HEK293 (cell line): Measurements from ENCODE around the gene LAMA5.

ENCODE experiments used
- CTCF ChIA-PET: fragments of 350-600 bp; formaldehyde crosslinking; extraction: SDS; loops from one replicate; lab custom pipeline; 2021; ENCODE audit warnings: antibody characterized with exemption; lab: Yijun Ruan, JAX
- POLR2A ChIA-PET: fragments of 300-600 bp; formaldehyde crosslinking; extraction: SDS; loops from one replicate; lab custom pipeline; 2020; ENCODE audit warnings: antibody characterized with exemption, inconsistent platforms; lab: Yijun Ruan, JAX
- H3K27ac ChIP-seq: fragments of 200-500 bp; sonication (Bioruptor generic); 2 replicates; pipeline ENCODE4 v1.5.1; 2014; ENCODE audit warnings: low read depth, low read length, control low read depth, inconsistent platforms; ENCODE audit errors: extremely low read depth
- H3K36me3 ChIP-seq, 2 experiments: fragments of 200-500 bp in 1 of 2; sonication (Bioruptor generic) in 1 of 2; 1 replicate in 1 of 2; 2 replicates in 1 of 2; pipeline ENCODE4 v1.5.1; 2014 to 2017; ENCODE audit warnings: inconsistent platforms in 2 of 2, low read length in 2 of 2; ENCODE audit not compliant: control insufficient read depth in 2 of 2, insufficient read depth in 1 of 2
- H3K4me1 ChIP-seq: fragments of 200-500 bp; sonication (Bioruptor generic); 2 replicates; pipeline ENCODE4 v1.5.1; 2014; ENCODE audit warnings: mild to moderate bottlenecking, low read length, inconsistent platforms; ENCODE audit not compliant: control insufficient read depth, insufficient read depth
- H3K4me3 ChIP-seq: 2 replicates; pipeline ENCODE4 v1.5.1; 2011; ENCODE audit warnings: low read depth, mild to moderate bottlenecking, control low read depth, low read length, moderate library complexity
- H3K9me3 ChIP-seq: fragments of 200-500 bp; sonication (Bioruptor generic); 2 replicates; pipeline ENCODE4 v1.5.1; 2014; ENCODE audit warnings: low read depth, low read length, inconsistent platforms; ENCODE audit not compliant: control insufficient read depth, insufficient read depth
- BCL11A ChIP-seq: fragments of 450-650 bp; formaldehyde crosslinking; IDR thresholded peaks from 2 replicates; pipeline ENCODE4 v1.5.1; 2016; ENCODE audit warnings: low read depth, missing biosample characterization, missing genetic modification characterization
- GLI4 ChIP-seq: fragments of 450-650 bp; formaldehyde crosslinking; IDR thresholded peaks from 2 replicates; pipeline ENCODE4 v1.5.1; 2016; ENCODE audit warnings: missing biosample characterization, missing genetic modification characterization
- GLIS1 ChIP-seq: fragments of 450-650 bp; formaldehyde crosslinking; IDR thresholded peaks from 2 replicates; pipeline ENCODE4 v1.5.1; 2016; ENCODE audit warnings: missing biosample characterization, missing genetic modification characterization
- GLIS2 ChIP-seq: fragments of 450-650 bp; formaldehyde crosslinking; IDR thresholded peaks from 2 replicates; pipeline ENCODE4 v1.5.1; 2016; ENCODE audit warnings: missing biosample characterization, missing genetic modification characterization
- KLF1 ChIP-seq: fragments of 450-650 bp; formaldehyde crosslinking; IDR thresholded peaks from 2 replicates; pipeline ENCODE4 v1.5.1; 2016; ENCODE audit warnings: missing biosample characterization, missing genetic modification characterization
- KLF8 ChIP-seq: fragments of 450-650 bp; formaldehyde crosslinking; IDR thresholded peaks from 2 replicates; pipeline ENCODE4 v1.5.1; 2016; ENCODE audit warnings: missing biosample characterization, missing genetic modification characterization
- SP2 ChIP-seq: fragments of 450-650 bp; formaldehyde crosslinking; IDR thresholded peaks from 2 replicates; pipeline ENCODE4 v1.5.1; 2016; ENCODE audit warnings: missing biosample characterization, missing genetic modification characterization
- SP7 ChIP-seq: fragments of 450-650 bp; formaldehyde crosslinking; IDR thresholded peaks from 2 replicates; pipeline ENCODE4 v1.5.1; 2016; ENCODE audit warnings: missing biosample characterization, missing genetic modification characterization
- ZBTB1 ChIP-seq: fragments of 450-650 bp; formaldehyde crosslinking; IDR thresholded peaks from 2 replicates; pipeline ENCODE4 v1.5.1; 2016; ENCODE audit warnings: missing biosample characterization, missing genetic modification characterization
- ZBTB20 ChIP-seq: fragments of 450-650 bp; formaldehyde crosslinking; IDR thresholded peaks from 2 replicates; pipeline ENCODE4 v1.5.1; 2016; ENCODE audit warnings: missing biosample characterization, missing genetic modification characterization
- ZBTB7A ChIP-seq: fragments of 450-650 bp; formaldehyde crosslinking; IDR thresholded peaks from 2 replicates; pipeline ENCODE4 v1.5.1; 2016; ENCODE audit warnings: low read depth, missing biosample characterization, missing genetic modification characterization
- ZBTB8A ChIP-seq: fragments of 450-650 bp; formaldehyde crosslinking; IDR thresholded peaks from 2 replicates; pipeline ENCODE4 v1.5.1; 2016; ENCODE audit warnings: missing biosample characterization, missing genetic modification characterization
- ZEB2 ChIP-seq: fragments of 450-650 bp; formaldehyde crosslinking; IDR thresholded peaks from 2 replicates; pipeline ENCODE4 v1.5.1; 2016; ENCODE audit warnings: missing biosample characterization, missing genetic modification characterization
- ZFP69B ChIP-seq: fragments of 450-650 bp; formaldehyde crosslinking; IDR thresholded peaks from 2 replicates; pipeline ENCODE4 v1.5.1; 2016; ENCODE audit warnings: missing biosample characterization, missing genetic modification characterization
- ZNF121 ChIP-seq: fragments of 450-650 bp; formaldehyde crosslinking; IDR thresholded peaks from 2 replicates; pipeline ENCODE4 v1.5.1; 2016; ENCODE audit warnings: missing biosample characterization, missing genetic modification characterization
- ZNF157 ChIP-seq: fragments of 450-650 bp; formaldehyde crosslinking; IDR thresholded peaks from 2 replicates; pipeline ENCODE4 v1.5.1; 2016; ENCODE audit warnings: missing biosample characterization, missing genetic modification characterization
- ZNF2 ChIP-seq: fragments of 450-650 bp; formaldehyde crosslinking; IDR thresholded peaks from 2 replicates; pipeline ENCODE4 v1.5.1; 2016; ENCODE audit warnings: missing biosample characterization, missing genetic modification characterization
- ZNF324 ChIP-seq: fragments of 450-650 bp; formaldehyde crosslinking; IDR thresholded peaks from 2 replicates; pipeline ENCODE4 v1.5.1; 2016; ENCODE audit warnings: missing biosample characterization, missing genetic modification characterization
- ZNF404 ChIP-seq: fragments of 450-650 bp; formaldehyde crosslinking; IDR thresholded peaks from 2 replicates; pipeline ENCODE4 v1.5.1; 2017; ENCODE audit warnings: missing biosample characterization, missing genetic modification characterization
- ZNF600 ChIP-seq: fragments of 450-650 bp; formaldehyde crosslinking; IDR thresholded peaks from 2 replicates; pipeline ENCODE4 v1.5.1; 2016; ENCODE audit warnings: missing biosample characterization, missing genetic modification characterization
- ZNF660 ChIP-seq: fragments of 450-650 bp; IDR thresholded peaks from 2 replicates; pipeline ENCODE4 v1.5.1; 2018; ENCODE audit warnings: missing biosample characterization, mild to moderate bottlenecking, missing genetic modification characterization
- TF ChIP-seq, protein P1 (sequence below): fragments of 450-650 bp; formaldehyde crosslinking; IDR thresholded peaks from 2 replicates; pipeline ENCODE4 v1.5.1; 2017; ENCODE audit warnings: missing biosample characterization, missing genetic modification characterization
- TF ChIP-seq, protein P2 (sequence below): fragments of 450-650 bp; formaldehyde crosslinking; IDR thresholded peaks from 2 replicates; pipeline ENCODE4 v1.5.1; 2017; ENCODE audit warnings: missing biosample characterization, missing genetic modification characterization
- TF ChIP-seq, protein P3 (sequence below): fragments of 450-650 bp; formaldehyde crosslinking; optimal IDR thresholded peaks from 2 replicates; pipeline ENCODE3; 2016; ENCODE audit warnings: missing biosample characterization, mild to moderate bottlenecking, missing genetic modification characterization
- TF ChIP-seq, protein P4 (sequence below): fragments of 450-650 bp; formaldehyde crosslinking; IDR thresholded peaks from 2 replicates; pipeline ENCODE4 v1.5.1; 2016; ENCODE audit warnings: missing biosample characterization, missing genetic modification characterization
- TF ChIP-seq, protein P5 (sequence below): fragments of 450-650 bp; formaldehyde crosslinking; IDR thresholded peaks from 2 replicates; pipeline ENCODE4 v1.5.1; 2016; ENCODE audit warnings: missing biosample characterization, missing genetic modification characterization

Gene LAMA5

DNA sequence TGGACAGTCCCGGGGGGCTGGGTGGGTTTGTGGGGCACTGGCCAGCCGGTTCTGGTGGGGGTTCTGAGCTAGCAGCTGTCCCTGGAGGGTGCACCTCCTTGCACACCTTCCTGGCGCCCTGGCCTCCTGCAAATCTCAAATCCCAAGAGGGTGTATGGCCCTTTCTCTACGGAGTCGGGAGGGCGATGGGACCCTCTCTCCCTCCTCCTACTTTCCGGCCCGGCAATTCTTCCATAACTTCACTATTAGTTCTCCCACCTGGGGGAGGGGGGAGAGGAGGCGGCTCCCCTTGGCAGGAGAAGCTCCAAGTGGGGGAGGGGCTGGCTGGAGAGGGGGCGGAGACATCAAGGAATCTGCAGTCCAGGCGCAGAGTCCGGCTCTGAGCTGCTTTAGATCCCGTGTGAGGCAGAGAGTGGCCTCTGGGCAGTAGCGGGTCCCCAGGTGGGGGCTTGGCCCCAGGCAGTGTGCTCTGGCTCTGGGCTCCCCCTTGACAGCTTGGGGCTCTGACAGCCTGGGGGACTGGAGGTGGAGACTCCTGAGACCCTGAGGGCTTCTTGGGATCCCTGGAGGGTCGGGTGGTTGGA lies 1.4 kb upstream of the LAMA5 start (continued):
- TF ChIP-seq, protein P1, sequence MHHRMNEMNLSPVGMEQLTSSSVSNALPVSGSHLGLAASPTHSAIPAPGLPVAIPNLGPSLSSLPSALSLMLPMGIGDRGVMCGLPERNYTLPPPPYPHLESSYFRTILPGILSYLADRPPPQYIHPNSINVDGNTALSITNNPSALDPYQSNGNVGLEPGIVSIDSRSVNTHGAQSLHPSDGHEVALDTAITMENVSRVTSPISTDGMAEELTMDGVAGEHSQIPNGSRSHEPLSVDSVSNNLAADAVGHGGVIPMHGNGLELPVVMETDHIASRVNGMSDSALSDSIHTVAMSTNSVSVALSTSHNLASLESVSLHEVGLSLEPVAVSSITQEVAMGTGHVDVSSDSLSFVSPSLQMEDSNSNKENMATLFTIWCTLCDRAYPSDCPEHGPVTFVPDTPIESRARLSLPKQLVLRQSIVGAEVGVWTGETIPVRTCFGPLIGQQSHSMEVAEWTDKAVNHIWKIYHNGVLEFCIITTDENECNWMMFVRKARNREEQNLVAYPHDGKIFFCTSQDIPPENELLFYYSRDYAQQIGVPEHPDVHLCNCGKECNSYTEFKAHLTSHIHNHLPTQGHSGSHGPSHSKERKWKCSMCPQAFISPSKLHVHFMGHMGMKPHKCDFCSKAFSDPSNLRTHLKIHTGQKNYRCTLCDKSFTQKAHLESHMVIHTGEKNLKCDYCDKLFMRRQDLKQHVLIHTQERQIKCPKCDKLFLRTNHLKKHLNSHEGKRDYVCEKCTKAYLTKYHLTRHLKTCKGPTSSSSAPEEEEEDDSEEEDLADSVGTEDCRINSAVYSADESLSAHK, result no peak
- TF ChIP-seq SP2 (tag by site-specific recombination) (peak; percentile 34), ZNF121 (tag by site-specific recombination) (no peak)

DNA sequence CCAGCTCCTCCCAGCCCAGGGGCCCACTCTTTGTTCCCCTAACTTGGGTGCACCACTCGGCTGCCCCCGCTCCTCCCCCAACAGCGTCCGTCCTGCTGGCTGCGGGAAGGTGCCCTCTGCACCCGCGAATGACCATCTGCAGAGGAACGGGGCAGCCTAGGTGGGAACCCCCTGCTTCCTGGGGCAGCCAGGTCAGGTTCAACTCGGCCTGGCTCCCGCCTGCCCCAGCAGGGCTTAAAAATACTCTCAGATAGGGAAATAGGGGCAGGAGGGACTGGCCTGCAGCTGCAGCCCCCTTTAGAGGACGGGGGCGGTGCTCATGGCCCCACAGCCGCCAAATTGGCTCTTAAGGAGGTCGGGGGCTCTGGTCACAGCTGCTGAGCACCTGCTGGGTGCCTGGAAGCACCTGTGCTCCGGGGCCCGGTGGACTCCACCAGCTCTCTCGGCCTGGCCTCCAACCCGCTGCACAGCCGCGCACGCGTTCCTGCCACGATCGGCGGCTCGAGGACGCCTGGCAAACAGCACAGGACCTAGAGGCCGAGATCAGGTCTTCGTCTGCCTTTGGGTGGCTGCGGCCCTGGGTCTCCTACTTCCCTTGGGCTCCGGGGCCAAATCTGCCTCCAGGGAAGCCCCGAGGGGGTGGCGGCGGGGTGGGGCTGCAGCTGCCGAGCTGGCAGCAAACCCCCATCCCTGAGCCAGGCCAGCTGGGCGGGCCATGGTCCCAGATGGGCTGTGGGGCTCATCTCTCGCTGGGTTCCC lies 700 bp upstream of the LAMA5 start:
- Histone ChIP-seq H3K27ac (peak overlapping the region; percentile 45; the same call in 1 of the 2 replicates), H3K9me3 (no peaks in the 10 kb centered on the region), H3K4me1 (peaks cover 34% of the 10 kb centered on the region), H3K36me3 (no peaks in the 10 kb centered on the region), H3K4me3 (no peak overlapping the region)
- POLR2A ChIA-PET, result interaction anchor here (0.6 to 3.6 kb wide), 10 partner anchors 12 to 448 kb away, joined by 3 to 14 read pairs (median 3); partner anchors contain the start of gene RPS21
- TF ChIP-seq GLI4 (tag by site-specific recombination), result no peak
- TF ChIP-seq KLF1 (tag by site-specific recombination), result peak; percentile 69
- TF ChIP-seq SP7 (tag by site-specific recombination), result 0 out of 2 replicates have a peak, but pooled peaks have one; percentile 12
- TF ChIP-seq ZBTB1, result no peak
- TF ChIP-seq, protein P2, sequence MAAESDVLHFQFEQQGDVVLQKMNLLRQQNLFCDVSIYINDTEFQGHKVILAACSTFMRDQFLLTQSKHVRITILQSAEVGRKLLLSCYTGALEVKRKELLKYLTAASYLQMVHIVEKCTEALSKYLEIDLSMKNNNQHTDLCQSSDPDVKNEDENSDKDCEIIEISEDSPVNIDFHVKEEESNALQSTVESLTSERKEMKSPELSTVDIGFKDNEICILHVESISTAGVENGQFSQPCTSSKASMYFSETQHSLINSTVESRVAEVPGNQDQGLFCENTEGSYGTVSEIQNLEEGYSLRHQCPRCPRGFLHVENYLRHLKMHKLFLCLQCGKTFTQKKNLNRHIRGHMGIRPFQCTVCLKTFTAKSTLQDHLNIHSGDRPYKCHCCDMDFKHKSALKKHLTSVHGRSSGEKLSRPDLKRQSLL (tag by site-specific recombination), result peak; percentile 59; the same call in 1 of the 2 replicates
- 0 out of 2 replicates have a peak, but pooled peaks have one; percentile 13 for TF ChIP-seq ZEB2 (tag by site-specific recombination)
- no peak for TF ChIP-seq ZNF660 (tag by site-specific recombination)
- no peak for TF ChIP-seq KLF8
- 0 out of 2 replicates have a peak, but pooled peaks have one; percentile 37 for TF ChIP-seq GLIS2 (tag by site-specific recombination)
- 0 out of 2 replicates have a peak, but pooled peaks have one; percentile 33 for TF ChIP-seq ZNF600 (tag by site-specific recombination)
- TF ChIP-seq ZBTB8A (tag by site-specific recombination), result peak; percentile 7; the same call in 1 of the 2 replicates
- TF ChIP-seq ZBTB7A (tag by site-specific recombination), result 0 out of 2 replicates have a peak, but pooled peaks have one; percentile 47
- TF ChIP-seq ZNF157 (tag by site-specific recombination), result 0 out of 2 replicates have a peak, but pooled peaks have one; percentile 9
- TF ChIP-seq ZNF2 (tag by site-specific recombination), result 0 out of 2 replicates have a peak, but pooled peaks have one; percentile 43
- 0 out of 2 replicates have a peak, but pooled peaks have one; percentile 20 for TF ChIP-seq ZNF121 (tag by site-specific recombination)
- TF ChIP-seq, protein P3, sequence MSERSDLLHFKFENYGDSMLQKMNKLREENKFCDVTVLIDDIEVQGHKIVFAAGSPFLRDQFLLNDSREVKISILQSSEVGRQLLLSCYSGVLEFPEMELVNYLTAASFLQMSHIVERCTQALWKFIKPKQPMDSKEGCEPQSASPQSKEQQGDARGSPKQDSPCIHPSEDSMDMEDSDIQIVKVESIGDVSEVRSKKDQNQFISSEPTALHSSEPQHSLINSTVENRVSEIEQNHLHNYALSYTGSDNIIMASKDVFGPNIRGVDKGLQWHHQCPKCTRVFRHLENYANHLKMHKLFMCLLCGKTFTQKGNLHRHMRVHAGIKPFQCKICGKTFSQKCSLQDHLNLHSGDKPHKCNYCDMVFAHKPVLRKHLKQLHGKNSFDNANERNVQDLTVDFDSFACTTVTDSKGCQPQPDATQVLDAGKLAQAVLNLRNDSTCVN (tag by site-specific recombination), result peak; percentile 39
- TF ChIP-seq, protein P4, sequence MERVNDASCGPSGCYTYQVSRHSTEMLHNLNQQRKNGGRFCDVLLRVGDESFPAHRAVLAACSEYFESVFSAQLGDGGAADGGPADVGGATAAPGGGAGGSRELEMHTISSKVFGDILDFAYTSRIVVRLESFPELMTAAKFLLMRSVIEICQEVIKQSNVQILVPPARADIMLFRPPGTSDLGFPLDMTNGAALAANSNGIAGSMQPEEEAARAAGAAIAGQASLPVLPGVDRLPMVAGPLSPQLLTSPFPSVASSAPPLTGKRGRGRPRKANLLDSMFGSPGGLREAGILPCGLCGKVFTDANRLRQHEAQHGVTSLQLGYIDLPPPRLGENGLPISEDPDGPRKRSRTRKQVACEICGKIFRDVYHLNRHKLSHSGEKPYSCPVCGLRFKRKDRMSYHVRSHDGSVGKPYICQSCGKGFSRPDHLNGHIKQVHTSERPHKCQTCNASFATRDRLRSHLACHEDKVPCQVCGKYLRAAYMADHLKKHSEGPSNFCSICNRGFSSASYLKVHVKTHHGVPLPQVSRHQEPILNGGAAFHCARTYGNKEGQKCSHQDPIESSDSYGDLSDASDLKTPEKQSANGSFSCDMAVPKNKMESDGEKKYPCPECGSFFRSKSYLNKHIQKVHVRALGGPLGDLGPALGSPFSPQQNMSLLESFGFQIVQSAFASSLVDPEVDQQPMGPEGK (tag by site-specific recombination), result peak; percentile 71
- TF ChIP-seq GLIS1, result peak; percentile 32
- TF ChIP-seq ZNF404, result no peak
- TF ChIP-seq ZBTB20 (tag by site-specific recombination), result peak; percentile 43; the same call in 1 of the 2 replicates
- peak; percentile 52 for TF ChIP-seq BCL11A
- no peak for TF ChIP-seq ZNF324 (tag by site-specific recombination)
- TF ChIP-seq ZFP69B (tag by site-specific recombination), result peak; percentile 34; the same call in 1 of the 2 replicates
- TF ChIP-seq, protein P5, sequence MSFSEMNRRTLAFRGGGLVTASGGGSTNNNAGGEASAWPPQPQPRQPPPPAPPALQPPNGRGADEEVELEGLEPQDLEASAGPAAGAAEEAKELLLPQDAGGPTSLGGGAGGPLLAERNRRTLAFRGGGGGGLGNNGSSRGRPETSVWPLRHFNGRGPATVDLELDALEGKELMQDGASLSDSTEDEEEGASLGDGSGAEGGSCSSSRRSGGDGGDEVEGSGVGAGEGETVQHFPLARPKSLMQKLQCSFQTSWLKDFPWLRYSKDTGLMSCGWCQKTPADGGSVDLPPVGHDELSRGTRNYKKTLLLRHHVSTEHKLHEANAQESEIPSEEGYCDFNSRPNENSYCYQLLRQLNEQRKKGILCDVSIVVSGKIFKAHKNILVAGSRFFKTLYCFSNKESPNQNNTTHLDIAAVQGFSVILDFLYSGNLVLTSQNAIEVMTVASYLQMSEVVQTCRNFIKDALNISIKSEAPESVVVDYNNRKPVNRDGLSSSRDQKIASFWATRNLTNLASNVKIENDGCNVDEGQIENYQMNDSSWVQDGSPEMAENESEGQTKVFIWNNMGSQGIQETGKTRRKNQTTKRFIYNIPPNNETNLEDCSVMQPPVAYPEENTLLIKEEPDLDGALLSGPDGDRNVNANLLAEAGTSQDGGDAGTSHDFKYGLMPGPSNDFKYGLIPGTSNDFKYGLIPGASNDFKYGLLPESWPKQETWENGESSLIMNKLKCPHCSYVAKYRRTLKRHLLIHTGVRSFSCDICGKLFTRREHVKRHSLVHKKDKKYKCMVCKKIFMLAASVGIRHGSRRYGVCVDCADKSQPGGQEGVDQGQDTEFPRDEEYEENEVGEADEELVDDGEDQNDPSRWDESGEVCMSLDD (tag by site-specific recombination), result 0 out of 2 replicates have a peak, but pooled peaks have one; percentile 13
- CTCF ChIA-PET, result interaction anchor here (0.5 to 4.6 kb wide), 7 partner anchors 8 to 132 kb away, joined by 3 to 25 read pairs (median 3); no protein-coding TSS in a partner anchor
